GM23338 (cell line): ENCODE data around the gene WBP2NL. TPM values are rescaled to one million over a fixed set of nuclear protein-coding genes. Genes with fewer than 3 reads are reported as not detected.
A peak's percentile ranks its signal among the peaks of the same experiment; 100 is the strongest.

Experiments
- ATAC-seq: fragments of 200-7000 bp; cut with Tn5 transposase; 3 replicates; pipeline ENCODE4 v1.9.1; 2020
- DNase-seq: peaks from one replicate; pipeline ENCODE4 v3.0.0-alpha.2; 2015; ENCODE audit warnings: low spot score
- H2AFZ ChIP-seq: fragments of 200-600 bp; sonication (generic); 2 replicates; pipeline ENCODE4 v1.8.0; 2016; ENCODE audit warnings: antibody characterized with exemption, mild to moderate bottlenecking, moderate library complexity
- H3F3A ChIP-seq: fragments of 200-600 bp; sonication (generic); replicated peaks from 2 replicates; pipeline ENCODE4 v1.8.0; 2017; ENCODE audit warnings: antibody characterized with exemption, mixed run types, low read depth
- H3K27ac ChIP-seq: fragments of 200-600 bp; sonication (generic); 2 replicates; pipeline ENCODE4 v1.6.1; 2016; ENCODE audit warnings: low read depth
- H3K27me3 ChIP-seq: fragments of 200-600 bp; sonication (generic); 2 replicates; pipeline ENCODE4 v1.8.0; 2016; ENCODE audit warnings: mild to moderate bottlenecking, mixed run types, moderate library complexity; ENCODE audit not compliant: insufficient read depth
- H3K36me3 ChIP-seq: fragments of 200-600 bp; sonication (generic); 2 replicates; pipeline ENCODE4 v1.8.0; 2016; ENCODE audit warnings: mild to moderate bottlenecking; ENCODE audit not compliant: insufficient read depth
- H3K4me1 ChIP-seq: fragments of 200-600 bp; sonication (generic); 2 replicates; pipeline ENCODE4 v1.8.0; 2016; ENCODE audit warnings: mild to moderate bottlenecking, moderate library complexity; ENCODE audit not compliant: insufficient read depth
- H3K4me2 ChIP-seq: fragments of 200-600 bp; sonication (generic); 2 replicates; pipeline ENCODE4 v1.7.1; 2017; ENCODE audit warnings: mixed run types
- H3K4me3 ChIP-seq: fragments of 200-600 bp; sonication (generic); 2 replicates; pipeline ENCODE4 v1.6.1; 2016; ENCODE audit warnings: mixed run types
- H3K79me2 ChIP-seq: fragments of 200-600 bp; sonication (generic); replicated peaks from 2 replicates; pipeline ENCODE4 v1.8.0; 2017; ENCODE audit warnings: mild to moderate bottlenecking; ENCODE audit not compliant: insufficient read depth
- H3K9me2 ChIP-seq: fragments of 200-600 bp; sonication (generic); 2 replicates; pipeline ENCODE4 v1.8.0; 2017; ENCODE audit not compliant: insufficient read depth
- H4K20me1 ChIP-seq: fragments of 200-600 bp; sonication (generic); replicated peaks from 2 replicates; pipeline ENCODE4 v1.8.0; 2017; ENCODE audit warnings: mild to moderate bottlenecking; ENCODE audit not compliant: insufficient read depth
- H3K27ac Mint-ChIP-seq: 2 replicates; pipeline ENCODE4 v1.8.0; 2020; ENCODE audit warnings: inconsistent platforms, mild to moderate bottlenecking, moderate library complexity, mixed read lengths
- H3K27me3 Mint-ChIP-seq: 3 replicates; pipeline ENCODE4 v1.8.0; 2022; ENCODE audit warnings: low read depth, mild to moderate bottlenecking, moderate library complexity, mixed read lengths, inconsistent platforms; ENCODE audit not compliant: insufficient read depth, poor library complexity
- H3K36me3 Mint-ChIP-seq: 3 replicates; pipeline ENCODE4 v1.8.0; 2021; ENCODE audit warnings: low read depth, mild to moderate bottlenecking, inconsistent platforms, moderate library complexity, mixed read lengths
- H3K4me1 Mint-ChIP-seq: 3 replicates; pipeline ENCODE4 v1.8.0; 2020; ENCODE audit warnings: mild to moderate bottlenecking, inconsistent platforms, mixed read lengths
- H3K4me3 Mint-ChIP-seq: 3 replicates; pipeline ENCODE4 v1.8.0; 2021; ENCODE audit warnings: moderate library complexity, mild to moderate bottlenecking, inconsistent platforms, mixed read lengths
- H3K9me3 Mint-ChIP-seq: 3 replicates; pipeline ENCODE4 v1.8.0; 2020; ENCODE audit warnings: moderate library complexity, mild to moderate bottlenecking, inconsistent platforms, mixed read lengths
- EZH2phosphoT487 ChIP-seq: fragments of 200-600 bp; sonication (generic); IDR thresholded peaks from one replicate; pipeline ENCODE4 v1.8.1; 2018; ENCODE audit warnings: antibody characterized with exemption; ENCODE audit not compliant: unreplicated experiment
- polyA plus RNA-seq: library from polyadenylated mRNA; unstranded; fragments of >200 nt; fragmentation: Nextera tagmentation; extraction: Ambion mirVana; gene quantifications from 2 replicates; pipeline ENCODE4 v1.2.1, GENCODE V29; 2016
- total RNA-seq: library from RNA; depleted of rRNA; stranded (reverse); fragments of >200 nt; shearing (Covaris generic); gene quantifications from 2 replicates; pipeline ENCODE4 v1.2.3, GENCODE V29; 2014
- TF ChIP-seq, protein P1 (sequence below): fragments of 250-450 bp; sonication (Bioruptor Pico); IDR thresholded peaks from 2 replicates; pipeline ENCODE4 v1.5.0; 2020; ENCODE audit warnings: mild to moderate bottlenecking, moderate library complexity

Gene WBP2NL
- total and polyA plus RNA-seq, 2 experiments from 2014 or later: 0.14 TPM; not detected in 1

DNA sequence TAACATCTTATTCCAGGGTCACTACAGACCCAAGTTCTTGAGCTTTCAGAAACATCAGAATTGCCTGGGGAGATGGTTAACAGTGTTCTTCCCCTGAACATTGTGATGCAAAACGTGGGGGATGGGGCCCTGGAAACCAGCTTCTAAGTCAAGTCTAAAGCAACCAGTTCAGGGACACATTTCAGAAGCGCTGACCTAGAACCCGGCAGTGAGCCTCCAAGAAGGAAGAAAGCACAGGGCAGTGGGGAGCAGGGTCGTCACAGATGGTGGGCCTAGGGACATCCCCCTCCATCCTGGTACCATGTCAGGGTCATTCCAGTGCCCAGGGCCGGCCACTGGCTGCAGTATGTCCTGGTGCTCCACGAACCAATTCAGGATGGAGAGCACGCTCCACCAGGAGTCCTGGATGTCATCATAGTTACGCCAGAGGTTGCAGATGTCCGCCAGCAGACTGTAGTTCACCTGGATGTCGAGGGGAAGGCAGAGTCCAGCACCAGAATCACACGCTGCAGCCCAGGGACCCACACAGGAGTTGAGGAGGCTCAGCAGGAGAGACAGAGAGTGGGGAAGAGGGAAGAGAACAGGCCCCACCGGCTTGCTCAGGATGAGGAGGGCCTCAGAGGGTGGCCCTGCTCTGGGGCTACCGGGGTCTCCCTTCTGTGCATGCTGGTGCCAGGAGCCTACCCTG lies 67.0 kb downstream of the WBP2NL start:
- Mint-ChIP-seq H3K4me3 (peak overlapping the region; percentile 25; the same call in 2 of the 3 replicates), H3K27ac (peak overlapping the region; percentile 6)

More for the DNA sequence above, 67.0 kb downstream of the WBP2NL start:
- Histone ChIP-seq H3K4me3 (peak overlapping the region; percentile 25; the same call in 1 of the 2 replicates), H3K4me1 (peaks cover 17% of the 10 kb centered on the region), H3K4me2 (peak overlapping the region; percentile 71), H3K9me2 (no peaks in the 10 kb centered on the region; the same call in 1 of the 2 replicates), H2AFZ (no peak overlapping the region), H3K36me3 (peaks cover 3% of the 10 kb centered on the region; the same call in 1 of the 2 replicates), H3K27ac (no peak overlapping the region), H4K20me1 (no peaks in the 10 kb centered on the region), H3K27me3 (no peaks in the 10 kb centered on the region), H3K79me2 (no peaks in the 10 kb centered on the region), H3F3A (peaks cover 10% of the 10 kb centered on the region)
- H3K36me3 Mint-ChIP-seq: peaks cover 58% of the 10 kb centered on the region
- DNase-seq: peak; percentile 80
- no peak for TF ChIP-seq EZH2phosphoT487
- TF ChIP-seq, protein P1, sequence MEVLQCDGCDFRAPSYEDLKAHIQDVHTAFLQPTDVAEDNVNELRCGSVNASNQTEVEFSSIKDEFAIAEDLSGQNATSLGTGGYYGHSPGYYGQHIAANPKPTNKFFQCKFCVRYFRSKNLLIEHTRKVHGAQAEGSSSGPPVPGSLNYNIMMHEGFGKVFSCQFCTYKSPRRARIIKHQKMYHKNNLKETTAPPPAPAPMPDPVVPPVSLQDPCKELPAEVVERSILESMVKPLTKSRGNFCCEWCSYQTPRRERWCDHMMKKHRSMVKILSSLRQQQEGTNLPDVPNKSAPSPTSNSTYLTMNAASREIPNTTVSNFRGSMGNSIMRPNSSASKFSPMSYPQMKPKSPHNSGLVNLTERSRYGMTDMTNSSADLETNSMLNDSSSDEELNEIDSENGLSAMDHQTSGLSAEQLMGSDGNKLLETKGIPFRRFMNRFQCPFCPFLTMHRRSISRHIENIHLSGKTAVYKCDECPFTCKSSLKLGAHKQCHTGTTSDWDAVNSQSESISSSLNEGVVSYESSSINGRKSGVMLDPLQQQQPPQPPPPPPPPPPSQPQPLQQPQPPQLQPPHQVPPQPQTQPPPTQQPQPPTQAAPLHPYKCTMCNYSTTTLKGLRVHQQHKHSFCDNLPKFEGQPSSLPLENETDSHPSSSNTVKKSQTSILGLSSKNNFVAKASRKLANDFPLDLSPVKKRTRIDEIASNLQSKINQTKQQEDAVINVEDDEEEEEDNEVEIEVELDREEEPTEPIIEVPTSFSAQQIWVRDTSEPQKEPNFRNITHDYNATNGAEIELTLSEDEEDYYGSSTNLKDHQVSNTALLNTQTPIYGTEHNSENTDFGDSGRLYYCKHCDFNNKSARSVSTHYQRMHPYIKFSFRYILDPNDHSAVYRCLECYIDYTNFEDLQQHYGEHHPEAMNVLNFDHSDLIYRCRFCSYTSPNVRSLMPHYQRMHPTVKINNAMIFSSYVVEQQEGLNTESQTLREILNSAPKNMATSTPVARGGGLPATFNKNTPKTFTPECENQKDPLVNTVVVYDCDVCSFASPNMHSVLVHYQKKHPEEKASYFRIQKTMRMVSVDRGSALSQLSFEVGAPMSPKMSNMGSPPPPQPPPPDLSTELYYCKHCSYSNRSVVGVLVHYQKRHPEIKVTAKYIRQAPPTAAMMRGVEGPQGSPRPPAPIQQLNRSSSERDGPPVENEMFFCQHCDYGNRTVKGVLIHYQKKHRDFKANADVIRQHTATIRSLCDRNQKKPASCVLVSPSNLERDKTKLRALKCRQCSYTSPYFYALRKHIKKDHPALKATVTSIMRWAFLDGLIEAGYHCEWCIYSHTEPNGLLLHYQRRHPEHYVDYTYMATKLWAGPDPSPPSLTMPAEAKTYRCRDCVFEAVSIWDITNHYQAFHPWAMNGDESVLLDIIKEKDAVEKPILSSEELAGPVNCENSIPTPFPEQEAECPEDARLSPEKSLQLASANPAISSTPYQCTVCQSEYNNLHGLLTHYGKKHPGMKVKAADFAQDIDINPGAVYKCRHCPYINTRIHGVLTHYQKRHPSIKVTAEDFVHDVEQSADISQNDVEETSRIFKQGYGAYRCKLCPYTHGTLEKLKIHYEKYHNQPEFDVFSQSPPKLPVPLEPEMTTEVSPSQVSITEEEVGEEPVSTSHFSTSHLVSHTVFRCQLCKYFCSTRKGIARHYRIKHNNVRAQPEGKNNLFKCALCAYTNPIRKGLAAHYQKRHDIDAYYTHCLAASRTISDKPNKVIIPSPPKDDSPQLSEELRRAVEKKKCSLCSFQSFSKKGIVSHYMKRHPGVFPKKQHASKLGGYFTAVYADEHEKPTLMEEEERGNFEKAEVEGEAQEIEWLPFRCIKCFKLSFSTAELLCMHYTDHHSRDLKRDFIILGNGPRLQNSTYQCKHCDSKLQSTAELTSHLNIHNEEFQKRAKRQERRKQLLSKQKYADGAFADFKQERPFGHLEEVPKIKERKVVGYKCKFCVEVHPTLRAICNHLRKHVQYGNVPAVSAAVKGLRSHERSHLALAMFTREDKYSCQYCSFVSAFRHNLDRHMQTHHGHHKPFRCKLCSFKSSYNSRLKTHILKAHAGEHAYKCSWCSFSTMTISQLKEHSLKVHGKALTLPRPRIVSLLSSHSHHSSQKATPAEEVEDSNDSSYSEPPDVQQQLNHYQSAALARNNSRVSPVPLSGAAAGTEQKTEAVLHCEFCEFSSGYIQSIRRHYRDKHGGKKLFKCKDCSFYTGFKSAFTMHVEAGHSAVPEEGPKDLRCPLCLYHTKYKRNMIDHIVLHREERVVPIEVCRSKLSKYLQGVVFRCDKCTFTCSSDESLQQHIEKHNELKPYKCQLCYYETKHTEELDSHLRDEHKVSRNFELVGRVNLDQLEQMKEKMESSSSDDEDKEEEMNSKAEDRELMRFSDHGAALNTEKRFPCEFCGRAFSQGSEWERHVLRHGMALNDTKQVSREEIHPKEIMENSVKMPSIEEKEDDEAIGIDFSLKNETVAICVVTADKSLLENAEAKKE (CRISPR knock-in tag): peak; percentile 89
- ATAC-seq: peak; percentile 52
- H3K9me3 Mint-ChIP-seq: peaks cover 6% of the 10 kb centered on the region; the same call in 2 of the 3 replicates
- peaks cover 13% of the 10 kb centered on the region for H3K4me1 Mint-ChIP-seq
- peaks cover 19% of the 10 kb centered on the region for H3K27me3 Mint-ChIP-seq
